SK-N-SH treated with all-trans-retinoic acid at 6 μM for 48 hours (cell line): ENCODE measurements around the gene GALNTL6.

Experiments used
- ATAC-seq: fragments of 200-7000 bp; cut with Tn5 transposase; 3 replicates; pipeline ENCODE4 v1.9.1; 2020; ENCODE audit warnings: mild to moderate bottlenecking, moderate library complexity
- ARNTL ChIP-seq: fragments of 450-650 bp; formaldehyde crosslinking; IDR thresholded peaks from 2 replicates; pipeline ENCODE4 v1.5.0; 2020; ENCODE audit warnings: low read depth, mild to moderate bottlenecking, moderate library complexity, borderline replicate concordance
- CSDC2 ChIP-seq: fragments of 250-450 bp; sonication (Bioruptor Pico); IDR thresholded peaks from 2 replicates; pipeline ENCODE4 v1.5.0; 2020; ENCODE audit warnings: mild to moderate bottlenecking, moderate library complexity
- CSRNP3 ChIP-seq: fragments of 250-450 bp; sonication (Bioruptor Pico); IDR thresholded peaks from 2 replicates; pipeline ENCODE4 v1.5.1; 2021; ENCODE audit warnings: mild to moderate bottlenecking, moderate library complexity
- ESRRG ChIP-seq: fragments of 250-450 bp; sonication (Bioruptor Pico); IDR thresholded peaks from 2 replicates; pipeline ENCODE4 v1.6.1; 2021; ENCODE audit warnings: mild to moderate bottlenecking
- GLIS3 ChIP-seq: fragments of 250-450 bp; sonication (Bioruptor Pico); IDR thresholded peaks from 2 replicates; pipeline ENCODE4 v1.5.0; 2020; ENCODE audit warnings: mild to moderate bottlenecking, moderate library complexity
- ISL1 ChIP-seq: fragments of 250-450 bp; sonication (Bioruptor Pico); IDR thresholded peaks from 2 replicates; pipeline ENCODE4 v2.1.2; 2022; ENCODE audit warnings: mild to moderate bottlenecking, moderate library complexity
- OSR1 ChIP-seq: fragments of 250-450 bp; sonication (Bioruptor Pico); IDR thresholded peaks from 2 replicates; pipeline ENCODE4 v1.8.0; 2022; ENCODE audit warnings: moderate library complexity, mild to moderate bottlenecking, inconsistent platforms
- PATZ1 ChIP-seq: fragments of 250-450 bp; sonication (Bioruptor Pico); IDR thresholded peaks from 2 replicates; pipeline ENCODE4 v1.8.0; 2020; ENCODE audit warnings: mild to moderate bottlenecking, moderate library complexity, borderline replicate concordance
- PPARA ChIP-seq: fragments of 250-450 bp; sonication (Bioruptor Pico); IDR thresholded peaks from 2 replicates; pipeline ENCODE4 v1.5.0; 2020; ENCODE audit warnings: mild to moderate bottlenecking, borderline replicate concordance
- RARB ChIP-seq: fragments of 250-450 bp; sonication (Bioruptor Pico); IDR thresholded peaks from 2 replicates; pipeline ENCODE4 v1.8.0; 2021; ENCODE audit warnings: mild to moderate bottlenecking, moderate library complexity
- SNAI2 ChIP-seq: fragments of 250-450 bp; sonication (Bioruptor Pico); IDR thresholded peaks from 2 replicates; pipeline ENCODE4 v1.5.0; 2020; ENCODE audit warnings: mild to moderate bottlenecking, moderate library complexity
- TCF4 ChIP-seq: fragments of 250-450 bp; sonication (Bioruptor Pico); IDR thresholded peaks from 2 replicates; pipeline ENCODE4 v1.8.0; 2021; ENCODE audit warnings: mild to moderate bottlenecking, moderate library complexity, borderline replicate concordance
- TOX ChIP-seq: fragments of 250-450 bp; sonication (Bioruptor Pico); IDR thresholded peaks from 2 replicates; pipeline ENCODE4 v1.8.0; 2021; ENCODE audit warnings: mild to moderate bottlenecking, moderate library complexity, borderline replicate concordance
- TSHZ2 ChIP-seq: fragments of 250-450 bp; sonication (Bioruptor Pico); IDR thresholded peaks from 2 replicates; pipeline ENCODE4 v1.5.0; 2020; ENCODE audit warnings: mild to moderate bottlenecking, moderate library complexity
- ZC3H10 ChIP-seq: fragments of 250-450 bp; sonication (Bioruptor Pico); IDR thresholded peaks from 2 replicates; pipeline ENCODE4 v1.5.1; 2021; ENCODE audit warnings: mild to moderate bottlenecking, moderate library complexity
- ZFP3 ChIP-seq: fragments of 250-450 bp; sonication (Bioruptor Pico); IDR thresholded peaks from 2 replicates; pipeline ENCODE4 v1.5.0; 2020; ENCODE audit warnings: mild to moderate bottlenecking, moderate library complexity
- ZNF8 ChIP-seq: fragments of 450-650 bp; formaldehyde crosslinking; IDR thresholded peaks from 2 replicates; pipeline ENCODE4 v1.5.0; 2020; ENCODE audit warnings: mild to moderate bottlenecking, moderate library complexity
- TF ChIP-seq, protein P1 (sequence below): fragments of 250-450 bp; sonication (Bioruptor Pico); IDR thresholded peaks from 2 replicates; pipeline ENCODE4 v1.5.1; 2020; ENCODE audit warnings: low read depth, mild to moderate bottlenecking, moderate library complexity
- TF ChIP-seq, protein P2 (sequence below): fragments of 250-450 bp; sonication (Bioruptor Pico); IDR thresholded peaks from 2 replicates; pipeline ENCODE4 v1.8.0; 2021; ENCODE audit warnings: low read depth, mild to moderate bottlenecking, moderate library complexity, borderline replicate concordance

The GALNTL6 gene

DNA sequence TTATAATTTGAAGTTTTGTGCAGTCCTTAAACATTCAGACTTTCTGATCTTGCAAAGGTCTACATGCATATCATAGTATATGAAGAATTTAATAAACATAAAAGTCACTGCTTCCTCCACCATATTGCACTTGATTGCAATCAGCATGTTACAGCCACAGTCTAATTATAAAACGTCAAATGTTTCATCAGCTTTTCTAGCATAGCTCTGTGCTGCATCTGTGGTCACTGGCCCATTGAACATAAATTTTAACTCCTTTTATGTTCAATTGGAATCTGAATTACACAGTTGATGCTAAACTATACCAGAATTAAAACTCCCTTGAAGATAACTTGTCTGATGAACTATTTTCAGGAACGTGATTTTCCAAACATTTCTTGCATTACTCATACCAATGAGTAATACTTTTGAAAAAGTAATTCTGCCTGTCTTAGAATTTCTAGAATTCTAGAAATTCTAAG lies 329.1 kb downstream of the GALNTL6 start:
- ATAC-seq, result peak; percentile 78
- TF ChIP-seq ZNF8 (no peak), ISL1 (CRISPR knock-in tag) (peak; percentile 41; the same call in 1 of the 2 replicates)

- TF ChIP-seq ZNF8 (no peak), TCF4 (peak; percentile 54)
- TF ChIP-seq, all 23 proteins: peak for 1
- peak; percentile 60; the same call in 1 of the 3 replicates for ATAC-seq
Measured at GRCh38 chr4:172143605-172144314, 330.6 kb downstream of the GALNTL6 start.

DNA sequence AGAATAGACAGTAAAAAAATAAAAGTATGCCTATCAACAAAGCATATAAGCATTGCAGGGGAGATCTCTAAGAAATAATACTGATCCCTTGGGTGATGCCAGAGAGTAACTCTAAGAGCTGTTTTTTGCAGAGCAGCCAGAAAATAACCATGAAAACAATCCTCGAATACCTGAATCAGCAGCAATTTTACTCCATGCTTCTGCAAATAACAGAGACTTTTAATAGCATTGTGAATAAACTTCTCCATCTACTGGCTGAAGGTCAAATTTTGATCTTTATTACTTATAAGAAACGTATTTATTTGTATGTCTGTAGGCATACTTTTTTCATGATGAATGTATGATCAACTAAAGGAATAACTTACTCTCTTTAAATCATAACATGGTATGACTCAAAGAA lies 334.5 kb downstream of the GALNTL6 start:
- TF ChIP-seq ISL1 (CRISPR knock-in tag), result no peak
- TF ChIP-seq TCF4, result no peak
- no peak for TF ChIP-seq CSDC2 (CRISPR knock-in tag)
- no peak for TF ChIP-seq TOX
- TF ChIP-seq GLIS3 (CRISPR knock-in tag), result no peak
- TF ChIP-seq ZNF8, result no peak
- TF ChIP-seq OSR1, result no peak
- TF ChIP-seq TSHZ2 (CRISPR knock-in tag), result no peak
- no peak for TF ChIP-seq RARB (CRISPR knock-in tag)
- TF ChIP-seq, protein P1, sequence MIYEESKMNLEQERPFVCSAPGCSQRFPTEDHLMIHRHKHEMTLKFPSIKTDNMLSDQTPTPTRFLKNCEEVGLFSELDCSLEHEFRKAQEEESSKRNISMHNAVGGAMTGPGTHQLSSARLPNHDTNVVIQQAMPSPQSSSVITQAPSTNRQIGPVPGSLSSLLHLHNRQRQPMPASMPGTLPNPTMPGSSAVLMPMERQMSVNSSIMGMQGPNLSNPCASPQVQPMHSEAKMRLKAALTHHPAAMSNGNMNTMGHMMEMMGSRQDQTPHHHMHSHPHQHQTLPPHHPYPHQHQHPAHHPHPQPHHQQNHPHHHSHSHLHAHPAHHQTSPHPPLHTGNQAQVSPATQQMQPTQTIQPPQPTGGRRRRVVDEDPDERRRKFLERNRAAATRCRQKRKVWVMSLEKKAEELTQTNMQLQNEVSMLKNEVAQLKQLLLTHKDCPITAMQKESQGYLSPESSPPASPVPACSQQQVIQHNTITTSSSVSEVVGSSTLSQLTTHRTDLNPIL (CRISPR knock-in tag), result no peak
- TF ChIP-seq PATZ1 (CRISPR knock-in tag), result no peak
- TF ChIP-seq ZFP3 (CRISPR knock-in tag), result no peak
- no peak for TF ChIP-seq ZC3H10
- TF ChIP-seq, protein P2, sequence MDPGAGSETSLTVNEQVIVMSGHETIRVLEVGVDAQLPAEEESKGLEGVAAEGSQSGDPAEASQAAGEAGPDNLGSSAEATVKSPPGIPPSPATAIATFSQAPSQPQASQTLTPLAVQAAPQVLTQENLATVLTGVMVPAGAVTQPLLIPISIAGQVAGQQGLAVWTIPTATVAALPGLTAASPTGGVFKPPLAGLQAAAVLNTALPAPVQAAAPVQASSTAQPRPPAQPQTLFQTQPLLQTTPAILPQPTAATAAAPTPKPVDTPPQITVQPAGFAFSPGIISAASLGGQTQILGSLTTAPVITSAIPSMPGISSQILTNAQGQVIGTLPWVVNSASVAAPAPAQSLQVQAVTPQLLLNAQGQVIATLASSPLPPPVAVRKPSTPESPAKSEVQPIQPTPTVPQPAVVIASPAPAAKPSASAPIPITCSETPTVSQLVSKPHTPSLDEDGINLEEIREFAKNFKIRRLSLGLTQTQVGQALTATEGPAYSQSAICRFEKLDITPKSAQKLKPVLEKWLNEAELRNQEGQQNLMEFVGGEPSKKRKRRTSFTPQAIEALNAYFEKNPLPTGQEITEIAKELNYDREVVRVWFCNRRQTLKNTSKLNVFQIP (CRISPR knock-in tag), result no peak
- TF ChIP-seq PPARA (CRISPR knock-in tag), result no peak
- TF ChIP-seq ARNTL, result no peak
- TF ChIP-seq, all 23 proteins: peak for 0
- ATAC-seq, result peak; percentile 33; the same call in 1 of the 3 replicates

DNA sequence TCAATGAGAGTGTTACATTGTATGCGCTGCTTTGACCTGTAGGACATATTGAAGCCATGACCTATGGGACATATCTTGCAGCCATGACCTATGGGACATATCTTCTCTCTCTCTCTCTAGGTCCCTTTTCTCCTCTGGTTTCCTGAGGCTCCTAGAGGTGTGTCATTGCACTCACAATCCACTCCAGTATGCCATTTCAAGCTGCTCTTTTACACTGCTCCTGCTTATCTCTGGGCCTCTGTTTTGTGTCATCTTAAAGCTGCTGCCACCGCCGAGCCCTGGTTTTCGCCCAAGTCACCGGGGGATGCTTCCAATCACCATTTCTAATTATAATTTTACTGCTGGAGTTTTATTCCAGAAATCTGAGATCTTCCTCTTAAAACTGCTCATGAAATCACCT lies 336.1 kb downstream of the GALNTL6 start:
- TF ChIP-seq ESRRG (CRISPR knock-in tag), result no peak
- no peak for TF ChIP-seq CSRNP3 (CRISPR knock-in tag)
- TF ChIP-seq ZNF8, result 0 out of 2 replicates have a peak, but pooled peaks have one; percentile 53
- no peak for TF ChIP-seq TSHZ2 (CRISPR knock-in tag)
- no peak for TF ChIP-seq TCF4
- TF ChIP-seq TOX, result no peak
- TF ChIP-seq SNAI2 (CRISPR knock-in tag), result no peak
- no peak for ATAC-seq
